GM10248 (cell line): ENCODE results near the gene MCM5.

Experiments
- CTCF ChIA-PET: fragments of 300-600 bp; sonication (Branson Sonifier 250); formaldehyde crosslinking; extraction: SDS; loops from one replicate; lab custom pipeline; 2021; ENCODE audit warnings: antibody characterized with exemption; lab: Yijun Ruan, JAX
- POLR2A ChIA-PET: fragments of 350-650 bp; sonication (Branson Sonifier 250); formaldehyde crosslinking; extraction: SDS; loops from one replicate; lab custom pipeline; 2020; ENCODE audit warnings: antibody characterized with exemption; lab: Yijun Ruan, JAX
- DNase-seq: peaks from one replicate; pipeline ENCODE4 v3.0.0; 2012; ENCODE audit errors: extremely low spot score
- CTCF ChIP-seq: IDR thresholded peaks from 2 replicates; pipeline ENCODE4 v1.5.1; 2012; ENCODE audit warnings: mild to moderate bottlenecking, low read depth; ENCODE audit errors: extremely low read depth, missing control alignments, control extremely low read depth

The MCM5 gene

GRCh38 chr22:35444685-35445399 lies 44.9 kb downstream of the MCM5 start:
- no peak for TF ChIP-seq CTCF
- CTCF ChIA-PET = interaction anchor here (0.7 to 1.2 kb wide), 2 partner anchors 14 to 28 kb away, joined by 3 read pairs; no protein-coding TSS in a partner anchor
- DNase-seq = no peak
- POLR2A ChIA-PET = no interaction called here

DNA sequence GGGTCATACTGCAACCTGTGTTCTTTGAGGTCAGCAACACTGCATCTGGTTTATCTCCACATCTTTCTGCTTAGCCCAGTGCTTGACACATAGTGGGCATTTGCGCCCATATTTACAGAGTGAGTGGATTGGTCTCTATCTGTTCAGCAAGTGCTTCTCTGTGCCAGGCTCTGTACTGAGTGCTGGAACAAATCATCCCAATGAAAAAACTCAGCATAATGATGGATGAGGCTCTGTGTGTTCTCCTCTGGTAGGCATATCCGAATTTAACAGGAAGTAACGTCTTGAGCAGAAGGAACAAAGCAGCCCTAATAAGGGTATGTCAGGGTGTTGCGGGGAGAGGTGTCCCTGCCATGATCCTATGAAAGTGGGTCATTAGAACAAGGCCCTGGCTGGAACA lies 46.0 kb downstream of the MCM5 start:
- no peak for TF ChIP-seq CTCF
- CTCF ChIA-PET = no interaction called here
- POLR2A ChIA-PET = no interaction called here
- DNase-seq = no peak

DNA sequence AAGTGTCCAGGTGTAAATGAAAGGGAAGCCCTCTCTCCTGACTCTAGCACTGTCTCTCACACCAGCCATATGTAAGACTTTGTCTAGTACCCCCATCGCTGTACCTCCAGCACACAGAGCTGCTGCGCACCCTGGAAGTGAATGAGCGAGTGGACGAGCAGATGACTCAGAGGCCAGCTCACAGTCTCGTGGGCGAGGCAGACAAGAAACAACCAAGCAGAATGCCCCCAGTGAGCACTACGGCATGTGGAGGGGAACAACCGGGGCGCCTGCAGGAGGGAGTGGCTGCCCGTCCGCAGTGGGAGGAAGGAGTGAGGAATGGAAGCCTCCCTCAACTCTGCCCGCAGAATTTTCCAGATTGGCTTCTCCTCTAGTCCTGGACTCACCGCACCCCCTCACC lies 46.4 kb downstream of the MCM5 start:
- TF ChIP-seq CTCF = no peak
- DNase-seq = no peak
- POLR2A ChIA-PET = no interaction called here
- CTCF ChIA-PET = no interaction called here

DNA sequence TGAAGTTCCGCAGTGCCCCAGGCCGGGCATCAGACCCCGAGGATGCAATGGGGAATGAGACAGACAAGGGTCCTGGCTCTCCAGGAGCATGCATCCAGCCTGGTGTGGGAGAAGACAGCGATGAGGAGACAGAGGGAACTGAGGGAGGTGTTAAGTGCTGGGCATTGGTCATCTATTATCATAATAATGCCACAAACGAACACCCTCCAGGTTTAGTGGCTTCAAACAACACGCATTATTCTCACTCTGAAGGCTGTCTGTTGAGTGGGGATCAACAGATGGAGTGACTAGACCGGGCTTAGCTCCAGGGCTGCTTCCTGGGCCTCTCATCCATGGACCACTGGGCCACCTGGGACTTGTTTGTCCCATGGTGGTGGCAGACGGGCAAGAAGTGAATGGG lies 48.6 kb downstream of the MCM5 start:
- ChIA-PET CTCF (interaction anchor here (0.8 to 1.4 kb wide), 3 partner anchors 9 to 134 kb away, joined by 3 to 4 read pairs (median 3); no protein-coding TSS in a partner anchor), POLR2A (no interaction called here)
- TF ChIP-seq CTCF = no peak
- DNase-seq = no peak

DNA sequence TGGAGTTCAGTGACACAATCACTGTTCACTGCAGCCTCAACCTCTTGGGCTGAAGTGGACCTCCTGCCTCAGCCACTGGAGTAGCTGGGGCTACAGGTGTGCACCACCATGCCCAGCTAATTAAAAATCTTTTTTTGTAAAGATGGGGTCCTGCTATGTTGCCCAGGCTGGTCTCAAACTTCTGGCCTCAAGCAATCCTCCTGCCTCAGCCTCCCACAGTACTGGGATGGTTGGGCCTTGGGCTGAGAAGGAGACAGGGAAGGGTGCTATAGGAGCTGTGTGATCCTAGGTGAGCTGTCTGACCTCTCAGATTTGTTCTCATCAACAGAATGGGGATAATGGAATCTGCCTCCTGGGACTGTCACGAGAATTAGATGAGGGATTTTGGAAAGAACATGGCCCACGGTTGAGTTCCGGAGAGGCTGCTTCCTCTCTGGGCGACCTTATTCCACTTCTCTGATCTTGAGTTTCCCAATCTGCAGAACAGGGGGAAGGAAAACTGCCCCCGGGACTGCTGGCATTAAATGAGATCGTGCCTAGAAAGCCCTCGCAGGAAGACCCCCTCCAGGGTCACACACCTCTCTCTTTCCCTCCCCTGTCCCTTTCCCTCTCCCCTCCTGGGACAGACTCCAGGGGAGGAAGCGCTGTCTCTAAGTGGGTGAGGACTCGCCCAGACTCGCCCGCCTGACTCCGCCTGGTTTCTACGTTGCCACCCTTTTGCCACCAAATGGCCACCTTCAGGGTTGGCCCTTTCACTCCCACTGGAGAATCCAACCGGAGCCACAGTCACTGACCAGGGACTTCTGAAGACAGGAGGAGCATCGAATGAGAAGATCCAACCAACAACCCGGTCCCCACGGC lies 50.1 kb downstream of the MCM5 start:
- no peak for DNase-seq
- ChIA-PET POLR2A (no interaction called here), CTCF (no interaction called here)
- no peak for TF ChIP-seq CTCF

DNA sequence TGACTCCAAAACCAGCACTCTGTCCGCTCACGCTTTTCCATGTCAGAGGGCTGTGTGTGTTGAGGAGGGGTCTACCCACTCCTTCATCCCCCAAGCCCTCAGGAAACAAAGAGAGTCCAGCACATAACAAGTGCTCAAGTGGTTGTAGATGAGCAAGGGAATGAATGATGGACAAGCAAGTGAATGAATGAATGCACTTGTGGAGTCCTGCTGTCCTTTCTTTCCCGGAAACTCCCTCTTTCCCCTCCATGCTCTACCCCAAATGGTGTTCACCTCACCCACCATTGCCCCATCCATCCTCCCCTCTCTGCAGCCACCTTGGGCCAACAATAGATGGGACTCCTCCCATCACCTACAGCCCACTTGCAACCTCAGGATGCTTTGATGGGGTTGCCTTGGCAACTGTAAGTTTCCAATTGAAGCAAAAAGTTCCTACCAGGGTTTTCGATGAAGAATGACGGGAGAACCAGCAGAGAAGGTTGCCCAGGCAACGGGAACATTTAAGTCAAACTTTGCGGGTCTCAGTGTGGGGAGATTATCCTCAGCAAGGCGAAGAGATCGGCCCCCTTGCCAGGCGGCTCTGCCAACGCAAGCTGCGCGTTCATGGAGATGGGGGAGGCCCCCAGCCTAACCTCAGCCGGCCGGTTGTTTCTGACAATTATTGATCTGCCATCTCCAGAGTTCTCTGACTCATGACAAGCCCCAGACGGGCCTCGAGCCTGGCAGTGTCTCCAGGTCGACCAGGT lies 51.1 kb downstream of the MCM5 start:
- CTCF ChIA-PET = no interaction called here
- POLR2A ChIA-PET = no interaction called here
- TF ChIP-seq CTCF = no peak
- DNase-seq = no peak
